NCI-H146 treated with DMSO at 0.1 percent for 48 hours (cell line): ENCODE measurements around the gene SSRP1.

Experiments used
- DNase-seq: peaks from one replicate; lab custom pipeline; 2025; ENCODE audit not compliant: unreplicated experiment; lab: John Stamatoyannopoulos, UW

SSRP1 gene

DNA sequence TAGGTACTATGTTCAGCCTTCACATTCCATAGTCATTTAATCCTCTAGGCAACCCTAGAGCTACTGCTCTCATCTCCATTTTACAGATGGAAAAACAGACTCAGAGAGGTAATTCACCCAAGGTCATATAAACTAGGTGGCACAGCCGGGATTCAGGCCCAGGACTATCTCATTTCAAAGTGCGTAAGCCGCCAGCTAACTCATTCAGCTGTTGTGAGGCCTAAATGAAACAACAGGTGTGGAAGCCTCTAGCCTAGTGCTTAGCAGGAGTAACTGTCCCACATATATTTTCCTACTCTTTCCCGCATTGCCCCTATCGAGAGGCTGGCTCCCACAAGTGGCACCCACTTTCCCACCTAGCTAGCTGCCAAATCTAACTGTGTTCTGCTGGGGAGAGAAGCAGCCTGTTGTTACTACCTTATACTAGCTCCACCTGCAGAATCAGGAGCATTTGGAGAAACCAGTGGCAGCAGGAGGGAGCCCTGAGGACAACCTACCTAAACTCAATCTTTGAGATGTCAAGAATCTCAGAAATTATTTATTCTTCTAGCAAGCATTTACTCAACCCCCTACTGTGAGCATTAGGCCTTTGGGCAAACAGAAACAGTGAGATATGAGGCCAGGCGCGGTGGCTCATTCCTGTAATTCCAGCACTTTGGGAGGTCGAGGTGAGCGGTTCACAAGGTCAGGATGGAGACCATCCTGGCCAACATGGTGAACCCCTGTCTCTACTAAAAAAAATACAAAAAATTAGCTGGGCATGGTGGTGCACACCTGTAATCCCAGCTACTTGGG is 24.4 kb upstream of the SSRP1 start:
- DNase-seq: no peak

DNA sequence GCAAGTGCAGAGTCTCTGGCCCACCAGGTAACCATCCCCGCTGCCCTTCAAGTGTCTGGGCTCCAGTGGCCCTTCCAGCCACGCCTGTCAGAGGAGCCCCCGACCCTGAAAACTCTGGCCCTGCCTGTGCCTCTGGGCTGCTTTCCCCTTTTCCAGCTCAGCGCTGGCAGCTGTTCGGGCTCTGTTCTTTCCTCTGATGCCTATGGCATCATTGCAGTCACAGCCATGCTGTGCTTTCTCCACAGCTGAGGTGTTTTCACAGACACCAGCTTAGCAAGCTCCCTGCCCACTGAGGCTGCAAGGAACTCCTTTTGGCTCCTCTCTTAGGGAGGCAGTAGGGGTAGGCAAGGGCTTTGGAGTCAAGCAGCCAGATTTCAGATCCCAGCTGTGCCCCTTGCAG is 23.7 kb upstream of the SSRP1 start:
- no peak for DNase-seq

DNA sequence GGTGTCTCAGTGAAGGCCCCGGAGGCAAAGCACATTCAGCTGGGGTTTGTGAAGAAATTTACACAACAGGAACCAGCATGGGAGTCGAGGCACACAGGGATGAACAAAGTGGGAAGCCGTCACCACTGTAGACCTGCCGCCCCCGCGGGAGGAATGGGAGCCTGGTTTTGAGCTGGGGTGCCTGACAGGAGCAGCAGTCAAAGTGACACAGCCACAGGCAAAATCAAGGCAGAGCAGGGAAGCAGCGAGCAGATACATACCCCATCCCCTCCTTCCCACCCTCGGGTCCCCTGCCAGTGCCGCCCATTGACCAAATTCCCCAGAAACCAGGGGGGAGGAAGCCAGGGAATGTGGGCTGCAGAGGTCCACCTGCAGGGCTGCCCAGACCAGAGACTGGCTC is 23.3 kb upstream of the SSRP1 start:
- no peak for DNase-seq

DNA sequence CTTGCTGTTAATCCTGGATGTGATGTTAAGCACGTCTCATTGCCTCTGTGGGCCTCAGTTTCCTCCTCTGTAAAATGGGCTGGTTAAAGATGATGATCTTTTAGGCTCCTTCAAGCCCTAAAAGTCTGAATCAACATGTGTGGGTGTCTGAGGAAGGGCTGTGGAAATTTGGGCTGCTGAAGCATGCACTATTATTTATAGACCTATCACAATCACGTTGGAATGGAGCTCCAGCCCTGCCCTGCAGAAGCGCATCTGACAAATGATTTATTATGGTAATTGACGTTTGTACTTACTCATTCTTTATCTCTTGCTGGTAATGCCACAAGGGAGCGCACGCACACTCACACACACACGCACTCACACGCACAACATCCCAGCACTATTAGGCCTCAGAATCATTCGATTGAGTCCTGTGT is 22.9 kb upstream of the SSRP1 start:
- no peak for DNase-seq

DNA sequence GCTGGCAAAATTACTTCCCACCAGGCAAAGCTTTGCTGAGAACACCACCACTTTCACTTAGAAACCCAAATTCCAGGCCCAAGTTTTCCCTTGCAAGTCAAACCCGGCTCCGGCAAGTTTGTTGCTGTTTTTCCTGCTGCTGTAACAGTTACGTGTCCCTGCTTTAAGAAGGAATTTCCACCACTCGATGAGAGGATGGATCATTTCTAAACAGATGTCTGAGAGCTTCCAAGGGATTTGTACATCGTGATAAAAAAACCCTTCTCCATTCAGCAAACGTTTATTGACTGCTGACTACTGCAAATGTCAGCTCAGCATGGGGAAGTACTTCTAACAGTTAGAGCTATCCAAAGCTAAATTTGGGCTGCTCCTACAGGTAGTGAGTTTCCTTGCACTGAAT is 22.2 kb upstream of the SSRP1 start:
- no peak for DNase-seq

DNA sequence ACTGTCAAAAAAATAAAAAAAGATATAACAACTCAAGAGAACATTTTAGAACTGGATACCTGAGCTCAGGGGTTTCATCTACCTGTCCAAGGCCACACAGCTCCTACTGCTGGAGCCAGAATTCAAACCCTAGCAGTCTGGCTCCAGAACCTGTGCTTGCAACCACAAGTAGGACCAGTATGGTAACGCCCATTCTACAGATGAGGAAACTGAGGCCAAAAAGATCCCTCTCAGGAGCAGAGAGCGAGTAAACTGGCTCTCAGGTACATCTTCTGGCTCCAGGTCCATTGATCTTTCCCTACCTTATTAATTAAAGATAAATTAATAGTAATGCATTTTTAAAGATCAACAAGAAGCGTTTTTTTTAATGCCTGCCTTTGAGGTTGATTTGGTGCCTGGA is 21.6 kb upstream of the SSRP1 start:
- DNase-seq: no peak

DNA sequence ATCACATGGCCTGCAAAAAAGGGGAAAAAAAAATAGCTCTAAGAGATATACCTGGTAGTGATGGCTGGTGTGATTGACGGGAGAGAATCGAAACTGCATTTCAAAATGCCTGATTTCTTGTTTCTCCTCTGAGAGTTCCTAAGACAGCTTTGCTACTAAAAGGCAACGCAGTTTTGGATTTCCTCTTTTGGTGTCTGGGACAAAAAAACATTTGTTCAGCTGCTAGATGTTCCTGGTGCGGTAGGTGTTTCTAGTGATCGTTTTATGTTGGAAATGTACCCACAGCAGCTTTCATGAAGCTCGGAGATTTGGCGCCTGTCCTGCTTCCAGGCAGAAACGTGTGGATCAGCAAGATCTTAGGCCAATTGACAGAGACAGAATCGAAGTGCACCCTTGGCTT is 20.6 kb upstream of the SSRP1 start:
- DNase-seq: no peak

DNA sequence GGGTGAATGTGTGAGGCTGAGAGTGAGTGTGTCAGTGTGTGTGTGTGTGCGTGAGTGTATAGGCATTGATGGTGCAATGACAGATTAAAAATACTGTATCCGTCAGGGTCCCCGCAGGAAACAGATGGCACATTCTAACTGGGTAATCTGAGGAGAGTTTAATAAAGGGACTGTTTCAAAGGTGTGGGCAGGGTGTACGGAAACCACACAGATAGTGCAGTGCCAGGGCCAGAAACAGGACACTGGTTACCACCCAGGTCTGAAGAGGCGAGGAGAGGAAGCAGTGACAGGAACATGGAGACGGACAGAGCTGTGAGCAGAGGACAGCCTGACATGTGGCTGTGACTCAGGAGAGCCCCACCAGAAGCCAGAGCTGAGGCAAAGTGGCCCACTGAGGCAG is 19.0 kb upstream of the SSRP1 start:
- DNase-seq: no peak

DNA sequence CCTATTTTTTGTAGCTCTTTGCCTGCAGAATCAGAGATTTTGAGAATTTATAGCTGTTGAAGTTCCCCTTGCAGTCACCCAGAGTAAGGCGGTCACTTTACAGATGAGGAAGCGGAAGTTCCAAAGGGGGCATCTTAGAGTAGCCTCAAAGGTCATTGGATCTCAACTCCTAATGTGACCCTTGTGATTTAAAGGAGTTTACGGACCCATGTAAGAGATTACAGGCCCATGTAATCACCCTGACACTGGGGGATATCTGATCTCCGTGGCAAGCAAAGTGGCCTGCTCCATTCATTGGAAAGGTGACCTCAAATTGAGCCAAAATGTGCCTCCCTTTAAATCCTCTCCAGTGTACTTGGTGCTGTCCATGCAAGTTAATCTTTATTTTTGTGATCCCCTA is 18.2 kb upstream of the SSRP1 start:
- no peak for DNase-seq

DNA sequence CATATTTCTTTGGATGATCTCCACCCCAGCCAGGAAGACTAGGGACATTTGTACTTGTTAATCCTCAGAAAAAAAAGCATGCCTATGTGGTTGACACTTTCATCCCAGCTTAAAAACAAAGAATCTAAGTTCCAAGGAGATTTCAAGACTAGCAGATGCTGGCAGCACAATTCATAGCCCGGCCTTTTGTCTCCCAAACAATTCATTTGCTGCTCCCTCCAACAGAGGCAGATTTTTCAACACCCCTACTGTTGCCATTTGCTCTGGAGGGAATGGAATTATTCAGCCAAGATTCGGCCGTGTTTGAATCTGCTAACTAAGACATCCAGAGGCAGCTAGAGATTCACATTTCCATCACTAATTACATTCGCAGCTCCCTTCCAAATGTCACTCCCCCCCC is 17.8 kb upstream of the SSRP1 start:
- no peak for DNase-seq

DNA sequence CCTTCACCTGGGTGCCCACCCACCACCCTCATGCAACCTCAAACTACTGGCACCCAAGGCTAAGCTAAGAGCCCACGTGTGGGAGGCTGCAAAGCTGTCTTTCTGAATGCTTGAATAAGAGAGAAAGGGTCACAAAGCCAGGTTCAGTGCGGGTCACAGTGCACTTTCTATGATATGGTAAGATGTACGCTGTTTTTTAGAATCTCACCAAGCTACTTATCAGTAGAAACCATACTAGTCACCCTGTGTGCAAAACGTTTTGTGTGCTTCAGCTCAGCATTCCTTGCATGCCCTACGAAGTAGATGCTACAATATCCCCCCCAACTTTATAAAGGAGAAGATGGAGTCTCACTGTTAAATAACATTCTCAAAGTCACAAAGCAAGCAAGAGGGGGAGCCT is 17.3 kb upstream of the SSRP1 start:
- DNase-seq: no peak

DNA sequence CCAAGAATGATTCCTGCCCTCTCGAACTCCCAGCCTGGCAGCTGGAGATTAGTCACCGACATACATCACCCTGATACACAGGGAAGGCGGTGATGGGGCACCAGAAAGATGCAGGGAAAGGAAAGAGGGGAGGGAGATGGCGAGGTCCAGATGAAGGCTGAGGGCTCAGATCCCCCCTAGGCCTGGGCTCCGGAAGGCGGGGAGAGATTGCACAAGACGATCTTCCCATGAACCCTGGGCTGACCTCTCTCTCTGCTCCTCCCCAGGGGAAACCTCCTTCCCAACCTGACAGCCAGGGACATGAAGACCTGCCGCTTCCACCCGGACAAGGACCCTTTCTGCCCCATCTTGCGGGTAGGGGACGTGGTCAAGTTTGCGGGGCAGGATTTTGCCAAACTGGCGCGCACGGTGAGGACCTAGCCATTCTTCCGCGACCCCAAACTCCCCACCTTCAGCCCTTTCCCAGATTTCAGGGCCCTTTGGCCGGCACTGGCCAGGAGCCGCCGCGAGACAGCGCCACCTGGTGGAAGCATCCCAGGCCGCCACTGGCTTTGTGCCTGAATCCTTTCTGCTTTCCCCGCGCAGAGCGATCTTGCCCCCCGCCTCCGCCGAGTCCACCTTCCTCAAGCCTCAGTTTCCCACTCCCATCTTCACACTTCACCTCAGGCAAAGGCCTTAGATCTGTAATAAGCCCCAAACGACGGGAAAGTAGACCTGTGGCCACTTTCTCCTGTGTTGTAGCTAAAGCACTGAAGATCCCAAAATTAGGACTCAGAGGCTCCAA is 14.0 kb upstream of the SSRP1 start:
- DNase-seq: no peak

DNA sequence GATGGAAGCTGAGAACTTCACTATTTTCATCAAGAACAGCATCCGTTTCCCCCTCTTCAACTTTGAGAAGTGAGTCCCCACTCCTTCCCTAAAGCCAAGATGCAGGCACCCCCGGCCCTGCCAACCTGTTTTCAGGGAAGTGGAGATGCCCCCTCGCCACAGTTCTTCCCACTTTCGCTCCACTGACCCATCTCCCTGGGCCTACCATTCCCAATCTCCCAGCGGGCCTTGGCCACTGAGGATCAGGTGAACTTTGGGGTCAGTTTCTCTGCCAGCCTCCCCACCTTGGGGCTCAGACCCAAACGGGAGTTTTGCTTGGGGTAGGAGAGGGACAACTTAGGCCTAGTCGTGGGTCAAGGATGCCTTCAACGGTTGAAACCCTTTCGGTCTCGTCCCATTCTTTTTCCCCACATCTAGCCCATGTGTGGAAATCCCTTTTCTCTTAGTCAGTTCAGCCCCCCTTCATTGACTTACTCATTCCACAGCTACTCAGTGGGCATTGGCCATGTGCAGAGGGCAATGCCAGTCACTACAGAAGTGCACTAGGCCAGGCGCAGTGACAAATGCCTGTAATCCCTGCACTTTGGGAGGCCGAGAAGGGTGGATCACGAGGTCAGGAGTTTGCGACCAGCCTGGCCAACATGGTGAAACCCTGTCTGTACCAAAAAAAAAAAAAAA is 13.1 kb upstream of the SSRP1 start:
- no peak for DNase-seq

DNA sequence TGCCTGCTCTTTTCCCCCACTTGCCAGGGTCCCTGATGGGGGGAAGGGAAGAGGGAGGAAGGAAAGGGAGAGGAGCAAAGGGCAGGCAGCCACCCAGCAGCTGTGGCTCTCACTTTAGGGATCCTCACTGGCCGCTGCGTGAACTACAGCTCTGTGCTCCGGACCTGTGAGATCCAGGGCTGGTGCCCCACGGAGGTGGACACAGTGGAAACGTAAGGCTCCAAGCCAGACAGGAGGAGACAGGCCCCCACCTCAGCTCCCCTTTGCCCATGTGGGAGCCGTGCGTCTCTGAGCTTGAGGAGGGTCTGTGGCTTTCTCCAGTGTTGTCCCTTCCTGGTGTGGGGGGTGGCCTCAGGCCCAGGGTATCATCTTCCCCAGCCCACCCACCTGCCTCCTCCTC is 12.4 kb upstream of the SSRP1 start:
- no peak for DNase-seq

DNA sequence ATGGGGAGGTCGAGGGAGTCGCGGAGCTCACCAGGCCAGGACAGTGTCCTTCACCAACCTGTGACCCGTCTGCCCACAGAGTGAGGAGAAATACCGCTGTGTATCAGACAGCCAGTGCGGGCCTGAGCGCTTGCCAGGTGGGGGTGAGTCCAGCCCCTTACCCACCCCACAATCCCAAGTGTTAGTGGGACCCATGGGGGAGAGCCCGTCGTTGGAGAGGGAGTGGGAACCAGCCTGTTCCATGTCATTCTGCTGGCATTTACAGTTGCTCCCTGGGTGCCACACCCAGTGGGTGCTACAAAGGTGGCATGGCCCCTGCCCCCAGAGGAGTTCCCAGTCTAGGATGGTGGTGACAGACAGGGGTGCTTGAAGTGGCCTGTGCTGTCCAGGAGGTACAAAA is 11.6 kb upstream of the SSRP1 start:
- DNase-seq: no peak

DNA sequence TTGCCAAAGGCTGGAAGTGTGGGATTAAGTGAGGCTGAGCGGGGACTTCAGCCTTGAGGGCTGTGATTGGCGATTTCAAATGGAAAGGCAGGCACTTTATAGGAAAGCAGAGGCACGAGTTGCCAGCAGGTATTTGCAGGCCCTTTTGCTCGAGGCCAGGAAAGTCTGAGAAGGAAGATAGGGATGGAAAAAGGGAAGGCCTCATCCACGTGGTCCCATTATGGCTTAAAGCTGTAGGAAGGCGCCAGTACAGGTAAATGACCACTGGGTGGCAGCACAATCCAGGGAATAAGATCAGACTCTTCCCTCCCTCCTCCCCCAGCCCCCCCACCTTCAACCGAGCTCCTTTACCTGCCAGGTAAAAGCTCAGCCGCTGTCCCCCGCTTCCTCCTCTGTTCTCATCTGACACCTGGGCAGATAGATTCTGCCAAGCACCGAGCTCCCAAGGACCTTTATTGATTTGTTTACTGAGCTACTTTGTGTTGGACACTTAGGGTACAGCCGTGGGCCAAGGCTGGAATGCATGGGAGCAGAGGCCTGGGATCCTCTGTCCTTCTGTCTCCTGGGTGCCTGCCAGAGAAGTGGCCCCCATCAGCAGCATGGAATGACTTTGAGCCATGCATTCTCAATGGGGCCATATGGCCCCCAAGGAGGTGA is 10.0 kb upstream of the SSRP1 start:
- DNase-seq: peak; percentile 76

DNA sequence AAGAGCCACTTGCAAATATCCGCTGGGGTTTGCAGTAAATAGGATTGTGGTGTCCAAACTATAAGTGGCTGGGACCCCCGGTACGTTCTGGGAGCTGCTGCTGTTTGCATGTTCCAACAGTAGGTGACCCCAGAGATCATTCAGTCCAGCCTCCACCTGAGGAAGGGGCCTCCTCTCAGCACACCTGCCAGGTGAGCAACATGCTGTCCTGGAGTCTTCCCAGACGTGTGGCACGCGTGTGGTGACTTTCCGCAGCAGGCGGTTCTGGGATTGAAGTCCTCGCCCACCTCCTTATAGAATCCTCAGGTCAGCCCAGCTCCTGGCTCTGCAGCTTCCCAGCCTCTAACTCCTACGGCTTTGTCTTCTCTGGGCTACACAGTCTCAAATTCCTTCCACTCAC is 9.1 kb upstream of the SSRP1 start:
- DNase-seq: no peak

DNA sequence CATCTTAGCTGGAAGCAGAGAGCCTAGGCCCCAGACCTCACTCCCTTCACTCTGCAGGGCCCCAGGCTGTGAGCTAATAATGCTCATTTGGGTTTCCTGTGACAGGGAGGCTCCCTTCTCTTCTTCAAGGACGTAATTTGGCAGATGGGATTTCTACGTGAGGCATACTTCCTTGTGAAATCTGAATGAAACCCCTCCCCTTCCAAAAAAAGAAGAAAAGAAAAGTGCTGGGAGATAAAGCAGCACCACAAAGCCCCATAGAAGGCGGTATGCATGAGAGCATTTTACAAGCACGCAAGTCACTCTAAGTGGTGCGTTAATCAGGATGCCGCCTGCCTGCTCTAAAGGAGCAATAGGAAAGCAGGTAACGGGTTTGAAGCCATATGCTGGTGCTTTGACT is 8.1 kb upstream of the SSRP1 start:
- no peak for DNase-seq

DNA sequence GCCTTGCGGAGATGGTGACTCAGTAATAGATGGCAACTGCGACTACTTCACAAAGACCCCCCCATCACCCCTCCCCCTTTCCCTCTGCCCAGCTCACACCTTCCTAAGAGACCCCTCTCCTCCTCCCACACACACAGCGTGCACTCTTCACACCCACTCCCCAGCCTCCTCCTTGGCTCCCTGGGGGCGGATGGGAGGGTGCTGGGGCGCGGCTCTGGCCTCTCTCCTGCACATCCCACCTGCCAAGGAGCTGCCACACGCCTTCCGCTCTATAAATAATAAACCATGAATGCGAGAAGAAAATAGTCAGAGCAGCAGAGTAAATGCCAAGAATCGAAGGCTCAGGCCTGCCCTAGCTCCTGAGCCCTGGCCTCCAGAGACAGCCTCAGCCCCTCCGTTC is 7.0 kb upstream of the SSRP1 start:
- DNase-seq: no peak

DNA sequence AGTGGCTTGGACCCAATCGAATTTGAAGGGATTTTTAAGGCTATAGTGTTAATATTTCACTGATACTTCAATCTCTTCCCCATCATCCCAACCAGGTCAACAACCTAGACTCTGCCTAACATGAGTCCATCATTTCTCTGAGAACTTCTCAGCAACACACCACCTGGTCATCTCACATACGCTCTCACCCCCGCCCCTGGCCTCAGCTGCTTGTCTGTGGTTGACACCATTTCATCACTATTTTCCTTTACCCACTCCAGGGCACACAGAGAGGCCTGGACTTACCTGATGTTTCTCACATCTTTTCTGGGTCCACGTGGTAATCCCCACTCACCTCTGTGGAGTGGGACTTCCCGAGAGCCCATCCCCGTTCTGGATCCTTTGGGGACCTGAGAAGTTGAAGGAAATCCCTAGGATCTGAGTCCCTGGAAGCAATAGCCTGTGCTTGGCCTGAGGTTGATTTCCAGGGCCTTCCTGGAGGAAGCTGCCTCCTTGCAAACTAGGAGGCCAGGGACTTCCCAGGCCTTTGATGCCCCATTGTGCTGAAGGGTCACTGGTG is 5.6 kb upstream of the SSRP1 start:
- no peak for DNase-seq

DNA sequence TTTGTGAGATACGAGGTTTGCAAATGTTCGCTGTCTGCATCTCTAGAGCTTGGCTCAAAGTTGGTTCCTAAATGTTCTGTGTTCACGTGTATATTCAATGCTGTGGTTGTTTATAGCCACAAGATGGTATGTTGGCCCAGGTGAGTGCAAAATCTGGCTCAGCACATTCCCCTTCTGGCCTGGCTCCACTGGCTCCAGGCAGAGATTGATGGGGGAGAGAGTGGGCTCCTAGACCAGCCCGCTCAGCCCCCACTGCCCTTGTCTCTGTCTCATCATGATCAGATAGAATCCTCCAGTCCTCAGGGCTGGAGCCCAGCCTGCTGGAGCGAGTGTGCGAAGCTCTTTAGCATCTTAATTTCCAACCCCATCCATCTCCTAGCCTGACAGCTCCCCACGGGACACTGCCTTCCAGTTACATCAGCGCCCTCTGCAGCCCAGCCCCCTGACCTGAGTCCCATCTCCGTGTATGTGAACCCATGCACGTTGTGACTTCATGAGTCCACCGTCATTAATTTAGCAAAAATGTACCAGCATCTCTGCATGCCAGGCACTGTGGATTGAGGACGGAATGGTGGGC is 4.4 kb upstream of the SSRP1 start:
- DNase-seq: no peak
